Prostate gland (tissue), 2 donors: Measurements from ENCODE around the gene PIP4P1. TPM values are rescaled to one million over a fixed set of nuclear protein-coding genes. Genes with fewer than 3 reads are reported as not detected.

Source experiments
- DNase-seq: peaks from one replicate; pipeline ENCODE4 v3.0.0-alpha.2; 2019; ENCODE audit warnings: low spot score
- H3K27ac ChIP-seq, 2 donors: fragments of 200-600 bp; sonication (generic); 2 replicates each; pipeline ENCODE4 v1.5.1; 2017 to 2019
- H3K27me3 ChIP-seq: fragments of 200-600 bp; sonication (generic); replicated peaks from 2 replicates; pipeline ENCODE4 v1.5.1; 2019; ENCODE audit not compliant: insufficient read depth
- H3K36me3 ChIP-seq, 2 donors: fragments of 200-600 bp; sonication (generic); 1 replicate in 1 of 2; 2 replicates in 1 of 2; pipeline versions ENCODE4 v1.5.1 to v1.8.1; 2017 to 2019
- H3K4me1 ChIP-seq: fragments of 200-600 bp; sonication (generic); replicated peaks from 2 replicates; pipeline ENCODE4 v1.5.1; 2019
- H3K4me3 ChIP-seq, 2 donors: fragments of 200-600 bp; sonication (generic); 2 replicates each; pipeline ENCODE4 v1.5.1; 2017 to 2019
- H3K9me3 ChIP-seq: fragments of 200-600 bp; sonication (generic); 2 replicates; pipeline ENCODE4 v1.5.1; 2017
- CTCF ChIP-seq, 4 experiments: fragments of 200-600 bp in 2 of 4; fragments of 450-650 bp in 2 of 4; sonication (generic) in 2 of 4; IDR thresholded peaks; 1 replicate in 3 of 4; 2 replicates in 1 of 4; pipeline ENCODE4 v1.5.1; 2016 to 2019; ENCODE audit warnings: antibody characterized with exemption in 4 of 4, mild to moderate bottlenecking in 2 of 4, moderate library complexity in 2 of 4
- POLR2A ChIP-seq: fragments of 450-650 bp; IDR thresholded peaks from one replicate; pipeline ENCODE4 v1.6.1; 2016; ENCODE audit warnings: antibody characterized with exemption, mild to moderate bottlenecking
- POLR2AphosphoS5 ChIP-seq: sonication (generic); formaldehyde crosslinking; IDR thresholded peaks from one replicate; pipeline ENCODE4 v1.6.1; 2017; ENCODE audit warnings: antibody characterized with exemption
- WGBS: methylation state at CpG from one replicate; pipeline ENCODE4 v1.1.5; 2018; 5-methylcytosine and 5-hydroxymethylcytosine counted together
- intact Hi-C: fragments of 100-400 bp; cut with DNase I; formaldehyde crosslinking; loops from one replicate; pipeline ENCODE4 v1.14.2; 2022
- total RNA-seq, 2 donors: library from RNA; depleted of rRNA; stranded (reverse); fragments of >200 nt; gene quantifications; one replicate each; pipeline ENCODE4 v1.1.0, GENCODE V29; 2016

The PIP4P1 gene
- total RNA-seq, 2 donors from 2014 or later: 24.8 to 37.8 TPM

GRCh38 chr14:20469242-20469889 lies 8.1 kb upstream of the PIP4P1 start, which contains the start of gene PNP:
PNP (plus strand) TSS chr14:20469406; CDS start chr14:20469525, 119 bp downstream.
- Histone ChIP-seq H3K36me3 (no peaks in the 10 kb centered on the region), H3K4me1 (no peaks in the 10 kb centered on the region), H3K27ac (peak within 1 kb of the TSS; percentile 79 to 91), H3K27me3 (no peaks in the 10 kb centered on the region), H3K9me3 (no peaks in the 10 kb centered on the region), H3K4me3 (peak within 1 kb of the TSS; percentile 57 to 67)
- WGBS: 0% methylated on average over 24 of the region's 40 CpGs
- peak; percentile 87 for DNase-seq
- intact Hi-C loops: loop anchor here (10.0 kb wide), 1 partner anchor 505 kb away; no protein-coding TSS in a partner anchor
- TF ChIP-seq POLR2A: peak; percentile 96
- TF ChIP-seq POLR2AphosphoS5: peak; percentile 98
- TF ChIP-seq CTCF (IDR thresholded peaks at IDR 0.05): no peak

GRCh38 chr14:20468764-20469241 lies 7.6 kb upstream of the PIP4P1 start:
- DNase-seq: no peak
- Histone ChIP-seq H3K27ac (peak overlapping the region; percentile 79 to 91), H3K4me3 (peak overlapping the region; percentile 57 to 67), H3K27me3 (no peaks in the 10 kb centered on the region), H3K36me3 (no peaks in the 10 kb centered on the region), H3K4me1 (no peaks in the 10 kb centered on the region), H3K9me3 (no peaks in the 10 kb centered on the region)
- WGBS: 25% methylated on average over 16 of the region's 16 CpGs
- TF ChIP-seq POLR2A (no peak), POLR2AphosphoS5 (no peak), CTCF (IDR thresholded peaks at IDR 0.05) (no peak)
- intact Hi-C loops: loop anchor here (10.0 kb wide), 1 partner anchor 506 kb away; no protein-coding TSS in a partner anchor

- Histone ChIP-seq H3K36me3 (peaks cover 0 to 15% of the 10 kb centered on the region in 2 donors), H3K27ac (peak overlapping the region; percentile 98 to 99), H3K4me1 (peaks cover 2% of the 10 kb centered on the region), H3K27me3 (no peaks in the 10 kb centered on the region), H3K4me3 (peak overlapping the region; percentile 97 to 98), H3K9me3 (no peaks in the 10 kb centered on the region)
- 10% methylated on average over 19 of the region's 32 CpGs for WGBS
- intact Hi-C loops: loop anchor here (5.0 to 10.0 kb wide), 3 partner anchors 152 to 514 kb away; partner anchors contain the start of gene RNASE4
- no peak for TF ChIP-seq CTCF (IDR thresholded peaks at IDR 0.05)
- no peak for TF ChIP-seq POLR2A
- no peak for TF ChIP-seq POLR2AphosphoS5
- peak; percentile 32 for DNase-seq
Observed at GRCh38 chr14:20460458-20461224, 593 bp downstream of the PIP4P1 start.

GRCh38 chr14:20458031-20458789 lies 3.0 kb downstream of the PIP4P1 start:
- TF ChIP-seq CTCF (IDR thresholded peaks at IDR 0.05): no peak
- no peak for TF ChIP-seq POLR2A
- TF ChIP-seq POLR2AphosphoS5: no peak
- WGBS: 53% methylated on average over 8 of the region's 8 CpGs
- no peak for DNase-seq
- Histone ChIP-seq H3K27ac (no peak overlapping the region), H3K9me3 (no peaks in the 10 kb centered on the region), H3K27me3 (no peaks in the 10 kb centered on the region), H3K4me1 (peaks cover 2% of the 10 kb centered on the region), H3K4me3 (no peak overlapping the region), H3K36me3 (peaks cover 0 to 15% of the 10 kb centered on the region in 2 donors)
- intact Hi-C loops: no loop called here
